Measurements from ENCODE around the gene PYCR2.

DNA sequence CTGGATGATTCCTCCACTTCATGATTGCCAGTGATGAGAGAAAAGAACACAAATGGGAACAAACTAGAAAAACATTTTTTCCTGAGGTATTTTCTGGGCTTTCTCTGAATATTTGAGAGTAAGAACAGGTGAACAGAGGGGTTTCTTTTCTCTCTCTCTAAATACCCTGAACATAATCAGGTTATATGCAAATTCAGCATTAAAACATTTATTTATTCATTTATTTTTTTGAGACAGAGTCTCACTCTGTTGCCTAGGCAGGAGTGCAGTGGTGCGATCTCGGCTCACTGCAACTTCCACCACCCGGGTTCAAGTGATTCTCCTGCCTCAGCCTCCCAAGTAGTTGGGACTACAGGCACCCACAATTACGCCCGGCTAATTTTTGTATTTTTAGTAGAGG, 22.8 kb upstream of the PYCR2 start:
- TF ChIP-seq, protein P1, sequence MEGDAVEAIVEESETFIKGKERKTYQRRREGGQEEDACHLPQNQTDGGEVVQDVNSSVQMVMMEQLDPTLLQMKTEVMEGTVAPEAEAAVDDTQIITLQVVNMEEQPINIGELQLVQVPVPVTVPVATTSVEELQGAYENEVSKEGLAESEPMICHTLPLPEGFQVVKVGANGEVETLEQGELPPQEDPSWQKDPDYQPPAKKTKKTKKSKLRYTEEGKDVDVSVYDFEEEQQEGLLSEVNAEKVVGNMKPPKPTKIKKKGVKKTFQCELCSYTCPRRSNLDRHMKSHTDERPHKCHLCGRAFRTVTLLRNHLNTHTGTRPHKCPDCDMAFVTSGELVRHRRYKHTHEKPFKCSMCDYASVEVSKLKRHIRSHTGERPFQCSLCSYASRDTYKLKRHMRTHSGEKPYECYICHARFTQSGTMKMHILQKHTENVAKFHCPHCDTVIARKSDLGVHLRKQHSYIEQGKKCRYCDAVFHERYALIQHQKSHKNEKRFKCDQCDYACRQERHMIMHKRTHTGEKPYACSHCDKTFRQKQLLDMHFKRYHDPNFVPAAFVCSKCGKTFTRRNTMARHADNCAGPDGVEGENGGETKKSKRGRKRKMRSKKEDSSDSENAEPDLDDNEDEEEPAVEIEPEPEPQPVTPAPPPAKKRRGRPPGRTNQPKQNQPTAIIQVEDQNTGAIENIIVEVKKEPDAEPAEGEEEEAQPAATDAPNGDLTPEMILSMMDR (IDR thresholded peaks at IDR 0.05; ENCODE audit: insufficient read depth, low read length, poor library complexity, severe bottlenecking), result no peak
- TF ChIP-seq EZH2phosphoT487 (conservative IDR thresholded peaks at IDR 0.05; ENCODE audit: low read length), result no peak

Measured in SU-DHL-6 (cell line).